CD4-positive, alpha-beta memory T cell (primary cell): ENCODE results near the gene FMO1. TPM values are rescaled to one million over a fixed set of nuclear protein-coding genes. Genes with fewer than 3 reads are reported as not detected.
A peak's percentile ranks its signal among the peaks of the same experiment; 100 is the strongest.

ENCODE experiments used
- CTCF ChIA-PET: fragments of 350-600 bp; sonication (Branson Sonifier 250); formaldehyde crosslinking; loops from one replicate; lab custom pipeline; 2021; ENCODE audit warnings: inconsistent platforms; ENCODE audit not compliant: partially characterized antibody; lab: Charles Lee
- POLR2A ChIA-PET: fragments of 350-600 bp; sonication (Branson Sonifier 250); formaldehyde crosslinking; loops from one replicate; lab custom pipeline; 2021; ENCODE audit not compliant: partially characterized antibody; lab: Charles Lee
- DNase-seq, 5 donors: peaks; one replicate each; pipeline versions ENCODE4 v3.0.0 to v3.0.0-alpha.2; 2020 to 2022; ENCODE audit warnings: mixed read lengths in 1 of 5
- H3K27ac ChIP-seq: one replicate; pipeline ENCODE4 v1.7.0; 2013; ENCODE audit warnings: low read depth, low read length
- H3K27me3 ChIP-seq: 2 replicates; pipeline ENCODE4 v1.7.0; 2013; ENCODE audit warnings: mild to moderate bottlenecking, low read length, moderate library complexity; ENCODE audit not compliant: insufficient read depth
- H3K36me3 ChIP-seq: 2 replicates; pipeline ENCODE4 v1.7.0; 2013; ENCODE audit warnings: mild to moderate bottlenecking, low read length, moderate library complexity; ENCODE audit not compliant: insufficient read depth
- H3K4me1 ChIP-seq: 2 replicates; pipeline ENCODE4 v1.7.0; 2013; ENCODE audit warnings: mild to moderate bottlenecking, low read length, moderate library complexity; ENCODE audit not compliant: insufficient read depth
- H3K4me3 ChIP-seq, 2 donors: one replicate each; pipeline ENCODE4 v1.7.0; 2013; ENCODE audit warnings: low read length in 2 of 2, mild to moderate bottlenecking in 1 of 2
- H3K9me3 ChIP-seq, 2 donors: one replicate each; pipeline ENCODE4 v1.7.0; 2013; ENCODE audit warnings: low read length in 2 of 2, control low read depth in 1 of 2; ENCODE audit not compliant: control insufficient read depth in 1 of 2
- H3K27ac Mint-ChIP-seq, 7 donors: one replicate each; pipeline ENCODE4 v1.8.0; 2020 to 2021; ENCODE audit warnings: mixed read lengths in 7 of 7, mild to moderate bottlenecking in 6 of 7, inconsistent platforms in 3 of 7, moderate library complexity in 3 of 7
- H3K27me3 Mint-ChIP-seq, 2 donors: one replicate each; pipeline ENCODE4 v1.8.0; 2020 to 2021; ENCODE audit warnings: mixed read lengths in 2 of 2
- H3K36me3 Mint-ChIP-seq, 2 donors: one replicate each; pipeline ENCODE4 v1.8.0; 2020 to 2021; ENCODE audit warnings: mixed read lengths in 2 of 2, inconsistent platforms in 1 of 2, mild to moderate bottlenecking in 1 of 2
- H3K4me1 Mint-ChIP-seq, 4 donors: one replicate each; pipeline ENCODE4 v1.8.0; 2020 to 2021; ENCODE audit warnings: mixed read lengths in 4 of 4, mild to moderate bottlenecking in 1 of 4
- H3K4me3 Mint-ChIP-seq, 8 donors: one replicate each; pipeline ENCODE4 v1.8.0; 2020 to 2021; ENCODE audit warnings: mixed read lengths in 8 of 8, mild to moderate bottlenecking in 7 of 8, moderate library complexity in 6 of 8, inconsistent platforms in 3 of 8
- H3K9me3 Mint-ChIP-seq, 8 donors: one replicate each; pipeline ENCODE4 v1.8.0; 2020 to 2021; ENCODE audit warnings: mixed read lengths in 8 of 8, mild to moderate bottlenecking in 5 of 8, inconsistent platforms in 3 of 8, moderate library complexity in 1 of 8
- intact Hi-C: fragments of 100-400 bp; cut with micrococcal nuclease; formaldehyde crosslinking; loops from one replicate; pipeline ENCODE4 v1.15.1; 2023
- polyA plus RNA-seq, 2 donors: library from polyadenylated mRNA; unstranded; fragments of 300-500 nt; fragmentation: Illumina TruSeq; gene quantifications; one replicate each; pipeline ENCODE4 v1.2.3, GENCODE V29; 2021
- total RNA-seq, 2 experiments: library from RNA; stranded (reverse); gene quantifications; one replicate each; pipeline ENCODE4 v1.2.3, GENCODE V29; 2021

Gene FMO1
- total and polyA plus RNA-seq, 4 experiments from 2014 or later: not detected

- Mint-ChIP-seq H3K4me3 (no peak overlapping the region), H3K9me3 (peaks cover 7 to 38% (median 29%) of the 10 kb centered on the region in 8 donors), H3K27ac (no peak overlapping the region), H3K27me3 (peaks cover 14 to 22% of the 10 kb centered on the region in 2 donors), H3K4me1 (no peaks in the 10 kb centered on the region), H3K36me3 (peaks cover 0 to 6% of the 10 kb centered on the region in 2 donors)
- H3K27me3 ChIP-seq: no peaks in the 10 kb centered on the region
- POLR2A ChIA-PET: interaction anchor here (0.6 kb wide), 1 partner anchor 57 kb away, joined by 3 read pairs; no protein-coding TSS in a partner anchor
- H3K36me3 ChIP-seq: no peaks in the 10 kb centered on the region
- no peak for DNase-seq
- intact Hi-C loops: no loop called here
- no peak overlapping the region for H3K27ac ChIP-seq
- CTCF ChIA-PET: interaction anchor here (1.0 to 1.4 kb wide), 2 partner anchors 17 to 21 kb away, joined by 3 read pairs; partner anchors contain the start of gene FMO4
- no peaks in the 10 kb centered on the region for H3K4me1 ChIP-seq
- no peak overlapping the region for H3K4me3 ChIP-seq
- H3K9me3 ChIP-seq: no peaks in the 10 kb centered on the region
Measured at GRCh38 chr1:171296897-171297296, 48.6 kb downstream of the FMO1 start.

GRCh38 chr1:171298696-171299095 lies 50.4 kb downstream of the FMO1 start:
- no peak overlapping the region for H3K27ac Mint-ChIP-seq
- no peak for DNase-seq
- no peaks in the 10 kb centered on the region for H3K36me3 ChIP-seq
- no peak overlapping the region for H3K27ac ChIP-seq
- H3K36me3 Mint-ChIP-seq: peaks cover 0 to 11% of the 10 kb centered on the region in 2 donors
- H3K4me1 ChIP-seq: no peaks in the 10 kb centered on the region
- POLR2A ChIA-PET: no interaction called here
- no peak overlapping the region for H3K4me3 Mint-ChIP-seq
- H3K4me3 ChIP-seq: no peak overlapping the region
- no peaks in the 10 kb centered on the region for H3K9me3 ChIP-seq
- CTCF ChIA-PET: interaction anchor here (1.3 kb wide), 1 partner anchor 15 kb away, joined by 4 read pairs; the partner anchor contains the start of gene FMO4
- H3K27me3 Mint-ChIP-seq: peaks cover 21 to 29% of the 10 kb centered on the region in 2 donors
- H3K9me3 Mint-ChIP-seq: peaks cover 10 to 49% (median 34%) of the 10 kb centered on the region in 8 donors
- H3K4me1 Mint-ChIP-seq: no peaks in the 10 kb centered on the region
- intact Hi-C loops: no loop called here
- no peaks in the 10 kb centered on the region for H3K27me3 ChIP-seq

- no peaks in the 10 kb centered on the region for H3K36me3 ChIP-seq
- no peaks in the 10 kb centered on the region for H3K9me3 ChIP-seq
- no peak overlapping the region for H3K4me3 ChIP-seq
- CTCF ChIA-PET: interaction anchor here (1.3 kb wide), 1 partner anchor 15 kb away, joined by 4 read pairs; the partner anchor contains the start of gene FMO4
- peaks cover 0 to 11% of the 10 kb centered on the region in 2 donors for H3K36me3 Mint-ChIP-seq
- POLR2A ChIA-PET: no interaction called here
- H3K4me1 ChIP-seq: no peaks in the 10 kb centered on the region
- no peak for DNase-seq
- no peak overlapping the region for H3K27ac Mint-ChIP-seq
- H3K4me1 Mint-ChIP-seq: no peaks in the 10 kb centered on the region
- H3K27ac ChIP-seq: no peak overlapping the region
- no peaks in the 10 kb centered on the region for H3K27me3 ChIP-seq
- peaks cover 18 to 25% of the 10 kb centered on the region in 2 donors for H3K27me3 Mint-ChIP-seq
- H3K9me3 Mint-ChIP-seq: peaks cover 10 to 49% (median 34%) of the 10 kb centered on the region in 8 donors
- intact Hi-C loops: no loop called here
- H3K4me3 Mint-ChIP-seq: no peak overlapping the region
Measured at GRCh38 chr1:171299342-171299741, 51.0 kb downstream of the FMO1 start.

- Mint-ChIP-seq H3K27me3 (peaks cover 18 to 22% of the 10 kb centered on the region in 2 donors), H3K4me1 (no peaks in the 10 kb centered on the region), H3K9me3 (peaks cover 10 to 53% (median 34%) of the 10 kb centered on the region in 8 donors), H3K27ac (no peak overlapping the region), H3K4me3 (no peak overlapping the region), H3K36me3 (peaks cover 0 to 11% of the 10 kb centered on the region in 2 donors)
- no peak overlapping the region for H3K27ac ChIP-seq
- ChIA-PET CTCF (no interaction called here), POLR2A (no interaction called here)
- no peaks in the 10 kb centered on the region for H3K36me3 ChIP-seq
- H3K4me3 ChIP-seq: no peak overlapping the region
- intact Hi-C loops: no loop called here
- no peak for DNase-seq
- H3K4me1 ChIP-seq: no peaks in the 10 kb centered on the region
- H3K27me3 ChIP-seq: no peaks in the 10 kb centered on the region
- no peaks in the 10 kb centered on the region for H3K9me3 ChIP-seq
Measured at GRCh38 chr1:171300401-171300800, 52.1 kb downstream of the FMO1 start.

- no peaks in the 10 kb centered on the region for H3K27me3 Mint-ChIP-seq
- H3K36me3 Mint-ChIP-seq: no peaks in the 10 kb centered on the region
- no peaks in the 10 kb centered on the region for H3K27me3 ChIP-seq
- H3K4me3 ChIP-seq: no peak overlapping the region
- ChIA-PET POLR2A (no interaction called here), CTCF (no interaction called here)
- no peaks in the 10 kb centered on the region for H3K9me3 ChIP-seq
- DNase-seq: no peak
- H3K9me3 Mint-ChIP-seq: no peaks in the 10 kb centered on the region
- no peak overlapping the region for H3K4me3 Mint-ChIP-seq
- intact Hi-C loops: loop anchor here (5.0 kb wide), 4 partner anchors 228 to 1383 kb away; partner anchors contain the start of genes GORAB and VAMP4
- H3K27ac ChIP-seq: no peak overlapping the region
- H3K36me3 ChIP-seq: no peaks in the 10 kb centered on the region
- no peak overlapping the region for H3K27ac Mint-ChIP-seq
- H3K4me1 ChIP-seq: peaks cover 9% of the 10 kb centered on the region
- peaks cover 11 to 21% (median 16%) of the 10 kb centered on the region in 4 donors for H3K4me1 Mint-ChIP-seq
Measured at GRCh38 chr1:171310661-171311087, 62.4 kb downstream of the FMO1 start.

- ChIA-PET POLR2A (no interaction called here), CTCF (interaction anchor here (0.6 to 3.2 kb wide), 11 partner anchors 15 to 1383 kb away, joined by 3 to 152 read pairs (median 7); partner anchors contain the start of gene FMO1)
- no peak overlapping the region for H3K27ac ChIP-seq
- no peaks in the 10 kb centered on the region for H3K9me3 Mint-ChIP-seq
- no peaks in the 10 kb centered on the region for H3K27me3 Mint-ChIP-seq
- H3K36me3 ChIP-seq: no peaks in the 10 kb centered on the region
- H3K4me3 ChIP-seq: no peak overlapping the region
- peak overlapping the region in 2 of 7 donors; percentile 30 to 35 for H3K27ac Mint-ChIP-seq
- no peaks in the 10 kb centered on the region for H3K27me3 ChIP-seq
- H3K4me1 ChIP-seq: peaks cover 9% of the 10 kb centered on the region
- intact Hi-C loops: loop anchor here (5.0 kb wide), 4 partner anchors 230 to 1385 kb away; partner anchors contain the start of genes GORAB and VAMP4
- H3K36me3 Mint-ChIP-seq: peaks cover 0 to 3% of the 10 kb centered on the region in 2 donors
- H3K4me3 Mint-ChIP-seq: no peak overlapping the region
- H3K4me1 Mint-ChIP-seq: peaks cover 11 to 26% (median 20%) of the 10 kb centered on the region in 4 donors
- H3K9me3 ChIP-seq: no peaks in the 10 kb centered on the region
- DNase-seq: no peak
Measured at GRCh38 chr1:171311771-171312558, 63.7 kb downstream of the FMO1 start.
